A172 (cell line): ENCODE results near the gene UGT1A3. TPM values are rescaled to one million over a fixed set of nuclear protein-coding genes. Genes with fewer than 3 reads are reported as not detected.
"Not testable (repeated sequence)": the region's sequence is repeated elsewhere in the genome, so short reads cannot be mapped to it uniquely, and the experiment has no call there.

ENCODE experiments used
- DNase-seq: peaks from one replicate; pipeline ENCODE4 v3.0.0-alpha.2; 2015; ENCODE audit warnings: low spot score
- total RNA-seq: library from RNA; depleted of rRNA; stranded (reverse); fragments of >200 nt; shearing (Covaris generic); gene quantifications from 2 replicates; pipeline ENCODE4 v1.2.3, GENCODE V29; 2014; rRNA removed

Gene UGT1A3
- total RNA-seq = not detected in 2 replicates

DNA sequence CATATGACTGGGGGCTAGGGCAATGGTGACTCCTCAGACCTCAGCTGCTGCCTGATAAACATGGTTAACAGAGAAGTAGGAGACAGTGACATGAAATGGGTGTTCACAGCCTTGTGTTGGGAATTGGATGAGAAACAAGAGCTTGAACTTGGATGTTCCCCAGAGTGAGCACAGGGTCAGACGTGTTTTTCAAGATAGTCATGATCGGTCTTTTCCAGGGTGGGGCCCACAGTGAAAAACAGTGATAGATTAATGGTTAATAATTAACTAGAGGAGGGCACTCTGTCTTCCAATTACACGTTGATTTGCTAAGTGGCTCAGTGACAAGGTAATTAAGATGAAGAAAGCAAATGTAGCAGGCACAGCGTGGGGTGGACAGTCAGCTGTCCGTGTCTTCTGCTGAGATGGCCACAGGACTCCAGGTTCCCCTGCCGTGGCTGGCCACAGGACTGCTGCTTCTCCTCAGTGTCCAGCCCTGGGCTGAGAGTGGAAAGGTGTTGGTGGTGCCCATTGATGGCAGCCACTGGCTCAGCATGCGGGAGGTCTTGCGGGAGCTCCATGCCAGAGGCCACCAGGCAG, at the start of gene UGT1A3:
Gene UGT1A3, plus strand, starts transcription at position 320 of the 579 bp plus-strand sequence. Its CDS starts 85 bp downstream, at position 405.
- no peak for DNase-seq

DNA sequence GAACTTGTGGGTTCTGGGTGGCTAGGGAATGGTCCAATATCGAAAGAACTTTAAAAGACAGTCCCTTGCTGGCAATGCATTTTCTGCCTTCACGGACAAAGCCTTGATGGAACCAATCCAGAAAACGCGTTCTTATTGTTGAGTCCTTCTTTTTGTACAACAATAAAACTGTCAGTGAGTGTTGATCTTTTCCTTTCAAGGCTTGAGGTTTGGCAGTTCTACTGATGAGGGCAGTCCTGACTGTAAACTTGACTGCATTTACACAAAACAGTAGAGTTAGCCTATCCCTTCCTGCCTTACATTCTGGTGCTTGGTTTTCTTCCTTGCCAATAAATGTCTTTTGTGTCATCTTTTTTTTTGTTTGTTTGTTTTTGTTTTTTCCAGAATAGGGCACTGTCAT, 49.6 kb upstream of the UGT1A3 start:
- DNase-seq = peak; percentile 16

GRCh38 chr2:233680361-233681045, 48.3 kb upstream of the UGT1A3 start:
- no peak for DNase-seq

- DNase-seq = no peak
Observed at GRCh38 chr2:233681521-233682099, 47.2 kb upstream of the UGT1A3 start, which contains the start of gene UGT1A7. TSS of gene UGT1A7 (plus strand) at chr2:233681901. CDS start at chr2:233681938, 37 bp downstream.

- no peak for DNase-seq
Observed at GRCh38 chr2:233684640-233685039, 44.2 kb upstream of the UGT1A3 start.

DNA sequence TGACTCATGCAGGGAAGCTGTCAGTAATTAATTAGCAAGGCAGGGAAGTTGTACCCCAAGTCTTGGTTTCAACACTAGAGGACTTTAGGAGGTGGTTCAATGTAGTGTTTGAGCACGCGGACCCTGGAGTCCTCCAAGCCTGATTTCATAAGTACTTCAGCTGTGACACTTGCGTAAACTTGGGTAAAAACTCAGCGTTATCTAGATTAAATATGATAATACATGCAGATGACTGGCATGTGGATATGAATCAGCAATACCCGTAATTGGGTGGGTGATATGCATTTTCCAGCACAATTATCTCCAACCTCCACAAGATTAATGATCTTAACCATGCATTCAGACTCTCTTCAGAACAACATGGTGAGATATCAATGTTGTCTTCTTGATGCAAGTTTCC, 41.9 kb upstream of the UGT1A3 start:
- DNase-seq = no peak

GRCh38 chr2:233688341-233688740, 40.5 kb upstream of the UGT1A3 start:
- no peak for DNase-seq

DNA sequence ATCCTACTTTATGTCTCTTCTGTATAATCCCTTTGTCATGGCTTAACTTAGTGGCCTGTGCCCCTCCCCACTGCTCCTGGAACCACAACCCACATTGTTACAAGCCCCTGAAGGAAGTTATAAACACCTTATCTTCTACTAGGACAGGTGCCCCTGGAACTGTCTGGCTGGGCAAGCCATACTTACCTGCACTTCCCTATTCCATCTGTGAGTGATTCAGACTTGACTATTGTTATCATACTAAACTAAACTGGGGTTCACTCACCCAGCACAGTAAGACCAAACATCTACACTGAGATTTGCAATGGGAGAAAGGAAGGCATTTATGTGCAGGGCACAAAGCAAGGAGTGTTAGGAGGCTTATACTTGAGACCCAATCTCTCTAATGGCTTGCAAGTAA, 39.8 kb upstream of the UGT1A3 start:
- DNase-seq = no peak

DNA sequence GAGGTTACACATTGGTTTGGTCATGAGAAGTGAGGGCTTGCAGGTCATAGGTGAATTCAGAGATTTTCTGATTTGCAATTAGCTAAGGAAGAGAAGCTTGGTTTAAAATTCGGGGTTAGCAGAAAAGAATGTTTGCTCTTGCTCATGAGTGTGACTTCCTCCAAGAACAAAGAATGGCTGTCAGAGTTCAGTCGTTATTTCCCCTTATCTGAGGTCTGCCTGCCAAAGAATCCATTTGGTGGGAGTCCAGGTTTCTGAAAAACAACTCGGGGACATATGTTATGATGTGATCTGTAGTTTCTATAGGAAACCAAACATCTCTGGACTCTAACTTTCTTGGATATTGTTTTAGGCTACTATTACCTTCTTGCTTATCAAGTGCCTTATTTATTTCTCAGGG, 39.3 kb upstream of the UGT1A3 start:
- DNase-seq = no peak

DNA sequence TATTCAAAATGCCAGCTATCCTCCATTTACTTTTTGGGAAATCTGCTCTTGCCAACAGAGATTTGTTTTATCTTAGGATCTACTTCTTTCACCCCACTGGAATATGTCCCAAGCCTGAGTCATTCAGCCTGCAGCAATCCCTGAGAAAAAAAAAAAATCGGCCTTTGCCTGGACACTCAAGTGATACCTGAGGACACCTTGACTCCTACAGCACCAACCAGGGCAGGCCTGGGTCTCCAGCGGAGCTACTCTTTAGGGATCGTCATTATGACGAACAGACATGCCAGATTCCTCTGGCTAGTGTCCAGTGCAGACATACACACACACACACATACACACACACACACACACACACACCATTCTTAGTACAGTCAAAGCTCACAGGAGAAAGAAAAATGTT, 38.4 kb upstream of the UGT1A3 start:
- peak; percentile 59 for DNase-seq

DNA sequence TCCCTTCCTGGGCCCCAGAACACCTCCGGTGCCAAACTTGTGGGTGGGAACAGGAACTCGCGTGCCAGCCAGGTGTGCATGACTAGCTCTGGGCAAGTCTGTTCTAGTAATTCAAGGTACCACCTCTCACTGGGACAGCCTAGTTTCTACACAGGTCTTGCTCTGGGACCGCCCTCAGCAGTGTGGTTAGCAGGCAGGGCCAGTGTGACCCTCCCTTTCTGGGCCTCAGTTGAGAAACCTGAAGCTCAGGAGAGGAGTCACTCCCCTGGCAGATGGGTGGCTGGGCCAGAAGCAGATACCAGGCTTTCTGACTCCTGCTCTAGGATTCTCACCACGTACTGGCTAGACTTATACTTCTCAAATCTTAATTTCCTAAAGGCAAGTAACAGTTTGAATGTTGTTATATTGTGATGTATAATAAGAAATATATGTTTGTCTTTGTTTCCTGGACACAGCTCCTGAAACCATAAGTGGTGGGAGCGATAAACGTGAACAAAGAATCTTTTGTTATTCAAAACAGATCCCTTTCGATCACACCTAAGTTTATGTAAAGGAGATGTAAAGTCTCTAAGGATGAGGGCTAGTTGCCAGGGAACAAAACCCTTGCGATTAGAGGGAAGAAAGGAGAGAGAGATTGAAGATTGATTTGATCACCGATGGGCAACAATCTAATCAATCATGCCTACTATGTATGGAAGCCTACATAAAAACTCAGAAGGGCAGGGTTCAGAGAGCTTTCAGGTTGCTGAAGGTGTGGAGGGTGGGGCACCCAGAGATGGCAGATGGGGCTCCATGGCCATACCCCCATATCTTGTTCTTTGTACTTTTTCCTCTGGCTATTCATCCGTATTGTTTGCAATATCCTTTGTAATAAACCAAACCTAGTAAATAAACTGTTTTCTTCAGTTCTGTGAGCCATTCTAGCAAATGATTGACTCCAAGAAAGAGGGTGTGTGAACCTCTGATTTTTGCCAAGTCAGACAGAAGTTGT, 37.1 kb upstream of the UGT1A3 start:
- DNase-seq = no peak

DNA sequence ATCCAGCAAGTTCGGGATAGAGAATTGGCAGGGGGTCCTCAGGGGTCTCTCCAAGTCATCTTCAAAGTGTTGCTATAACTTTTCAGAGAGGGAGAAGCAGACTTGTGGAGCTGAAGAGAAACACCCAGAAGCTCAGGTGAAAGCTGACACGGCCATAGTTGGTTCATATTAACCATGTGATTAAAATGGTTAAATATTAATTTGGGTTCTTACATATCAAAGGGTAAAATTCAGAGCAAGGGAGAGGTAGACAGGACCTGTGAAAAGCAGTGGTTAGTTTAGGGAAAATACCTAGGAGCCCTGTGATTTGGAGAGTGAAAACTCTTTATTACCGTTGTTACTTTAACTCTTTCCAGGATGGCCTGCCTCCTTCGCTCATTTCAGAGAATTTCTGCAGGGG, 36.2 kb upstream of the UGT1A3 start, which contains the start of gene UGT1A6:
Gene UGT1A6, plus strand, starts transcription at position 243 of the 400 bp plus-strand sequence. Its CDS starts 115 bp downstream, at position 358.
- no peak for DNase-seq

- no peak for DNase-seq
Observed at GRCh38 chr2:233693963-233694362, 34.9 kb upstream of the UGT1A3 start.

DNA sequence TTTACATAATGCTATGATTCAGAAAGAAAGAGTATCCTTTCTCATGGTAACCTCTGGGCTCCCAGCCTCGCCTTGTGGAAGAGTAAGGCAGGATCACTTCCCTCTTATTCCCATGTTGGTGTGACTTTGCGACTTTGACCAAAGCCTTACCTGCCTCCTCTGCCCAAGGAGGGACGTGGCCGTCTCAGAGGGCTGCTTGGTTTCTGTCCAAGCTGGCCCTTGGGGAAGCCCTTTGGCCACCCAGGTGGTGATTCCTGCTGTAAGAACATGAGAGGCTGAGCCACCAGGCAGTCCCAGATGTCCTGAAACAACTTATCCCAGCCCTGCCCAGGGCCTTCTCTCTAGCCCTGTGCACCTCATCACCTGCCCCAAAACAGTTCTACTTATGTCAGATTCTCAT, 30.1 kb upstream of the UGT1A3 start:
- no peak for DNase-seq

- DNase-seq = no peak
Observed at GRCh38 chr2:233699424-233700027, 29.3 kb upstream of the UGT1A3 start.

DNA sequence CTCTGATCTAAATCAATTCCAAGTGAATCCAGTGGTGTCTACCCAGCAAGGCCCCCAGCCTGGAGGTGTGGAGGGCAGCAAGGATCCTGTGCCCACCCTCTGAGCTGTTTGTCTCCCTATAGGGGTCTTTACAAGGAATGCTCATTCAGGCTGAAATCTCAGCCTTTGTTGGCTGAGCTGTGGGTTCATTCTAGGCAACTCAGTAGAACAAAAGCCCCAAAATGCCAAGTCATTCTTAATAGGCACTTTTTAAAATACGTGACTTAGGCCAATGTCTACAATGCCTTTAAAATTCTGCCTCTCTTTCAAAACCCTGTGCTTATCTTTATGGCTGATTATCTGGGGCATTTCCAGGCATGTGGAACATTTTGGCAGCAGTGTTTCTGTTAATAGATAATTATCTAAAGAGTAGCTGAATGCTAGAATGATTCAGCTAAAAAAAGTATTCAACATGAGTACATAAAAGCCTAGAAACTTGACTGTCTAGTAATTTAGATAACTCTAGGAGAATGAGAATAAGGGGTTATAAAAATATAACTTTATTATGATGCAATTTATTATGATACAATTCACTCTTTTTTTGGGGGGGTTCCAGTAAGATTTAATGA, 28.7 kb upstream of the UGT1A3 start:
- peak; percentile 91 for DNase-seq

DNA sequence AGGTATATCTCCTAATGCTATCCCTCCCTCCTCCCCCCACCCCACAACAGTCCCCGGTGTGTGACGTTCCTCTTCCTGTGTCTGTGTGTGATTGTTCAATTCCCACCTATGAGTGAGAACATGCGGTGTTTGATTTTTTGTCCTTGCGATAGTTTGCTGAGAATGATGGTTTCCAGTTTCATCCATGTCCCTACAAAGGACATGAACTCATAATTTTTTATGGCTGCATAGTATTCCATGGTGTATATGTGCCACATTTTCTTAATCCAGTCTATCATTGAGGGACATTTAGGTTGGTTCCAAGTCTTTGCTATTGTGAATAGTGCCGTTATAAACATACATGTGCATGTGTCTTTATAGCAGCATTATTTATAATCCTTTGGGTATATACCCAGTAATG, 28.0 kb upstream of the UGT1A3 start:
- DNase-seq = not testable (repeated sequence)

DNA sequence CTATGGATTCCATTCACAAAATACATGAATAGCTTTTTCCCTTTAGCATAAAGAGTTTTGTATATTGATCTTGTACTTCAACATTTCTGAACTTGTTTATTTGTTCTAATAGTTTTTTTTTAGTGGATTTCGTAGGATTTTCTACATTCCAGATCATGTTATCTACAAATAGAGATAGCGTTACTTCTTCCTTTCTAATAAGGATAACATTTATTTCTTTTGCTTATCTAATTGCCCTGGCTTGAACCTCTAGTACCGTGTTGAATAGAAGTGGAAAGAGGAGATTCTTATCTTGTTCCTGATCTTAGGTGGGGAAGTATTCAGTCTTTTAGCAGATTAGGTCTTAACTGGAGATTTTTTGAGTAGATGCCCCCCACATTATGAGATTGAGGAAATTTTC, 26.6 kb upstream of the UGT1A3 start:
- DNase-seq = no peak

- DNase-seq = peak; percentile 30
Observed at GRCh38 chr2:233705911-233706506, 22.8 kb upstream of the UGT1A3 start.

DNA sequence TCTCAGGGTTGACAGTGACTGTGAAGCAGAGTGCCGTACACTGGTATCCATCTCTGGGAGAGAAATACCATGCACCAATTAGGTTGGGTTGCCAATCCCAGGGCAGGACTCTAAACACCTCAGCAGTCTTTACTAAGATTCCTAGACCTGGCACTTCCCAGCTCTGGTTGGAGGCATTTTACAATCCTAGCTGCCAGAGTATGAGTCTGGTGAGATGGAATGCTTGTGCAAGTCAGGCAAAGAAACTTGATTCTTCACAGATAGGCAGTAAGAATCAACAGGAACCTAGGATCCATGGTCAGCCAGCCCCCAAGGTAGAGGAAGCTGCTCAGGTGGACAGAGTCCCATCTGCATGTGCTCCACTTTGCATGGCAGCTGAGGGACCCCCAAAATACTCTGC, 22.1 kb upstream of the UGT1A3 start:
- DNase-seq = peak; percentile 57
